ENCODE results near the gene PDE11A. TPM values are rescaled to one million over a fixed set of nuclear protein-coding genes. Genes with fewer than 3 reads are reported as not detected.

Gene PDE11A
- total RNA-seq = under 0.01 TPM

DNA sequence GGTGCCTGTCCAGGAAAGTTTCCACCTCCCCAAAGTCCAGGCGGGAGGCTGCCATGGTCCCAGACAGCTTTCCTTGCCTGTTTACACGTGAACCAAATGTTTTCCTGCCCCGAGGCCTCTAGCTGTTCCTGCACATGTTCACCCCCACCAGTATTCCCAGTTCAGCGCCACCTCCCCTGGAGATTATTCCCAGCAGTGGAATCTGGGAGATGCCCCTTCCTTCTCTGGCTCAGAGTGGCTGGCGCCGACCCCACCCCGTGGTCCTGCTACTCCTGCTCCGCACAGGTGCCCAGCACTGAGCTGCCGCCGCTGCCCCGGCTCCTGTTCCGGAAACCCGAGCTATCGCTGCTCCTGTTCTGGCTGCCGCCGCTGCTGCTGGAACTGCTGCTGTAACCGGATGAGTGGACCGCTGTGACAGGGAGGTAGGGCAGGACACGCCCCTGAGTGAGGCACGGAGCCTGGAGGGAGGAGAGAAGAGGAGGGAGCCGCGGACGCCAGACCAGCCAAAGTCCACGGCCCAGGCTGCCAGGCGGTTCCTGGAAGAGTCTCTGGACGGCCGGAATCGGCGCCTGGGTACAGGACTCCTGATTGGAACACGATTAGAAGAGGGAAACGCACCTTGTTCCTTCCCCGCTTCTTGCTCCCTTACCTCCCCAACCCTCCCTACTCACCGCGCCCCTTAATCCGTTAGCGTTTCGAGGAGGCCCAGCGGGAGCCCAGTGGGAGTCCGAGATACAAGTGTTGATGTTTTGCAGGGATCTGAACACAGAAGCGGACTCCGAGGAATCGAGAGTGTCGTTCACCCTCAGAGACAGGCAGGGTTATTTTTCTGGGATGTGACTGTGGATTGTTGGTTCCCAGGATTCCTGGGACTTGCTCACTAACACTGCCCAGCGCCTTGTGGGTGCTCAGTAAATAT is at the start of gene PDE11A:
PDE11A (minus strand) TSS at position 395 of the 919 bp plus-strand sequence; CDS start at position 55, 340 bp downstream.
- Histone ChIP-seq H3K9me3 (ENCODE audit: low read depth, low read length) (no peaks in the 10 kb centered on the region), H3K27me3 (ENCODE audit: insufficient read depth, low read length) (peaks cover 32% of the 10 kb centered on the region), H3K4me1 (ENCODE audit: insufficient read depth, low read length) (peaks cover 11% of the 10 kb centered on the region), H3K4me3 (ENCODE audit: low read length) (no peak within 1 kb of the TSS)

DNA sequence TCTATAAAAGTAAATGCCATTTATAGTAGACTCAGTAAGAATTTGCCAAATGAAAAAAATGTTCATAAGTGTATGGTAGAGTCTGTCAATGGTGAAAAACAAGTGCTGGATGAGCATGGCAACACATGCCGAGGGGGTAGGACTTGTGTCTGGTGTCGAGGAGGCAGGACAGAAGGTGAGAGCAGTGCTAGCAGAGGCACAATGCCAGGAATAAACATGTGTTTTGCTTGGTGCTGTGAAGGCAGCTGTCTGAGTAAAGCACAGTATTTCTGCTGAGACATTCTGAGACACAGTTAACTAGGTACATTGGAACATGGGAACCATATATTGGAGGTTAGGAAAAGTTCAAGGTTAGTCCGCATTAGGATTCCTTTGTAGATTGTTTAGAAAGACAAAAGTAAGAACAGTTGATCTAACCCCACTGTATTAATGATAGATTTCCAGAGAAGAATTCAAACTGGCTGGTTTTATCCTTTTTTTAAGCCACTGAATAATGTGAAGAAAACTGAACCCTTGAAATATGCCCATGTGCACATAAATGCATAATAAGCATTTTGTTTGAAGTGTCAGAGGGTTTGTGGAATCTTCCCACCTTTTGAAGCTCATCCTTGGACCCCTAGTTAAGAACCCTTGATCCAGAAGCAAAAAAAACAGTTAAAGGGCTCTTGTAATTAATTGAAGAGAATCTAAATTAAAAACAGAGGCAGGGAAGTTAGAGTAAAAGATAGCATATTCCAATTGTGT is 46.8 kb upstream of the PDE11A start:
- H3K4me1 ChIP-seq (ENCODE audit: insufficient read depth, low read length) = no peaks in the 10 kb centered on the region
- H3K27me3 ChIP-seq (ENCODE audit: insufficient read depth, low read length) = no peaks in the 10 kb centered on the region
- H3K4me3 ChIP-seq (ENCODE audit: low read length) = no peak overlapping the region
- no peaks in the 10 kb centered on the region for H3K9me3 ChIP-seq (ENCODE audit: low read depth, low read length)

DNA sequence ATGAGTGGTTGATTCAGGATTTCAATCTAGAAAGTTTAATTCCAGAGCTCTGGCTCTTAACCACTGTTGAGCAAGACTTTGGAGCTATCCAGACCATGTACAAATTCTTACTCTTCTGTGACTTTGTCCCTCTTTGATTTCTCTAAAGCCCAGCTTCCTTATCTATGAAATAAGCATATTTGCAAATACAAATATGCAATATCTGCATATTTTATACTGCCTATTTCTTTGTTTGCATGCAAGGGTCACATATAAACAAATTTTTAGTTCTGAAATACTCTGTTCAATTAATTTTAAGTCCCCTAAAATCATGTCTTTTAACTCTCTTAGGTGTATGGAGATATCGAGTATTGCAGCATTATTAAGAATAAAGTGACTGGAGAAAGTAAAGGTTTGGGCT is 45.1 kb upstream of the PDE11A start:
- Histone ChIP-seq H3K4me3 (ENCODE audit: low read length) (no peak overlapping the region), H3K9me3 (ENCODE audit: low read depth, low read length) (no peaks in the 10 kb centered on the region), H3K4me1 (ENCODE audit: insufficient read depth, low read length) (peaks cover 9% of the 10 kb centered on the region), H3K27me3 (ENCODE audit: insufficient read depth, low read length) (no peaks in the 10 kb centered on the region)

DNA sequence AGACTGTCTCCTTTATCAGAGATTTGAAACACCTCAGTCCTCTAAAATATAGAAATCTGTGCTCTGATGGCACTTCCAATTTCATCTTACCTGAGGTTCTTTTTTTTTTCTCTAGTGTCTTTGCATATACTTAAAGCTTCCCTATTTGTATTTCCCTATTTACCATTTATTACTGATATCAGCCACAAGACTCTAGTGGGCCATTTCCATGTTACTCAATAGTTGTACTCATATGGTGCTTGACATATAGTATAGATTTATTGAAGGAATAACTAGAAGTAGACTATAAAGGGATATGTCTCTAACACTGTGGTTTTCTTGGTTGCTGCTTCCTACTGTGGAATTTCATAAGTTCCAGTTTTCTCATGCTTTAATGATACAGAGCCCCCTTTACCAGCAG is 42.7 kb upstream of the PDE11A start:
- H3K4me3 ChIP-seq (ENCODE audit: low read length) = no peak overlapping the region
- H3K27me3 ChIP-seq (ENCODE audit: insufficient read depth, low read length) = no peaks in the 10 kb centered on the region
- H3K4me1 ChIP-seq (ENCODE audit: insufficient read depth, low read length) = peaks cover 14% of the 10 kb centered on the region
- no peaks in the 10 kb centered on the region for H3K9me3 ChIP-seq (ENCODE audit: low read depth, low read length)

DNA sequence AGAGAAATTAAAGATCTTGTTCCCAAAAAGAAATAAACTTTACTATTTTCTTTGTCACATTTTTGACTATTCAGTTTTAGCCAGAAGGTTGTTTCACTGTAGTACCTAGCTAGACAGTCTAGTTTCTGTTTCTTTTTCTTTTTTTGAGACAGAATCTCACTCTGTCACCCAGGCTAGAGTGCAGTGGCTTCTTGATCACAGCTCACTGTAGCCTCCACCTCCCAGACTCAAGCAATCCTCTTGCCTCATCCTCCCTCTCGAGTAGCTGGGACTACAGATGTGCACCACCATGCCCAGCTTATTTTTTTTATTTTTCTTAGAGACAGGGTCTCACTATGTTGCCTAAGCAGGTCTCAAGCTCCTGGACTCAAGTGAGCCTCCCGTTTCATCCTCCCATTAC is 41.9 kb upstream of the PDE11A start:
- Histone ChIP-seq H3K27me3 (ENCODE audit: insufficient read depth, low read length) (no peaks in the 10 kb centered on the region), H3K9me3 (ENCODE audit: low read depth, low read length) (no peaks in the 10 kb centered on the region), H3K4me1 (ENCODE audit: insufficient read depth, low read length) (peaks cover 14% of the 10 kb centered on the region), H3K4me3 (ENCODE audit: low read length) (no peak overlapping the region)

DNA sequence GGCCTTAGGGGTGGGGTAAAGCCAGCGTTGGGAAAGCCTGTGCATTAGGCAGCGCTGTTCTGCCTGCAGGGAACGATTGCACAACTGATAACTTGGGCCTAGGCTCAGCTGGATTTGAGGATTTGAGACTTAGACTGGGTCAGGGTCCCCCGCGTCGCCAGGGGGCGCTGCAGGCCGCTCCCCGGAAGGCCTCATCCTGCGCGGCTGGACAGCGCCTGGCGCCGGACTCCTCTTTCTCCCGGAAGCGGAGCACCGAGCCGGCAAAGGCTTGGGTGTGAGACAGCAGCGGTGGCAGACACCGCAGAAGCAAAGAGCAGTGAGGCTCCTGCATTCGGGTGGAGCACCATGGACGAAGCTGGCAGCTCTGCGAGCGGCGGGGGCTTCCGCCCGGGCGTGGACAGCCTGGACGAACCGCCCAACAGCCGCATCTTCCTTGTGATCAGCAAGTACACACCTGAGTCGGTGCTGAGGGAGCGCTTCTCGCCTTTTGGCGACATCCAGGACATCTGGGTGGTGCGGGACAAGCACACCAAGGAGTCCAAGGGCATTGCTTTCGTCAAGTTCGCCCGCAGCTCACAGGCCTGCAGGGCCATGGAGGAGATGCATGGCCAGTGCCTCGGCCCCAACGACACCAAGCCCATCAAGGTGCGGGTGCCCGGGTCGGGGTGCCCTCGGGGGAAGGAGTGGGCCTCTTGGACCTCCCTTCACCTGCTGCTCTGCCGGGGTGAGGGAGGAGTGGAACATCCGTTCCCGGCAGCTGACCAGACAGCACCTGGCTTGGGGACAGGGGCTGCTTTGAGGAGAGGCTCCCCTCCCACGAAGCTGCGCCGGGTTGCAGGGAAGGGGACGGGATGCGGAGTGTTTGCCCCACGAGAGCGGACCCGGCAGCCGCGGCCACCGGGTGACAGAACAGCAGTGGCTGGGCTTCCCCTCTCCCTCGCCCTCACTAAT is 39.9 kb upstream of the PDE11A start, which contains the start of gene RBM45:
RBM45 (plus strand) TSS at position 236 of the 951 bp plus-strand sequence; CDS start at position 346, 110 bp downstream.
- H3K4me3 ChIP-seq (ENCODE audit: low read length) = peak within 1 kb of the TSS; percentile 76
- H3K27me3 ChIP-seq (ENCODE audit: insufficient read depth, low read length) = no peaks in the 10 kb centered on the region
- peaks cover 14% of the 10 kb centered on the region for H3K4me1 ChIP-seq (ENCODE audit: insufficient read depth, low read length)
- H3K9me3 ChIP-seq (ENCODE audit: low read depth, low read length) = no peaks in the 10 kb centered on the region

DNA sequence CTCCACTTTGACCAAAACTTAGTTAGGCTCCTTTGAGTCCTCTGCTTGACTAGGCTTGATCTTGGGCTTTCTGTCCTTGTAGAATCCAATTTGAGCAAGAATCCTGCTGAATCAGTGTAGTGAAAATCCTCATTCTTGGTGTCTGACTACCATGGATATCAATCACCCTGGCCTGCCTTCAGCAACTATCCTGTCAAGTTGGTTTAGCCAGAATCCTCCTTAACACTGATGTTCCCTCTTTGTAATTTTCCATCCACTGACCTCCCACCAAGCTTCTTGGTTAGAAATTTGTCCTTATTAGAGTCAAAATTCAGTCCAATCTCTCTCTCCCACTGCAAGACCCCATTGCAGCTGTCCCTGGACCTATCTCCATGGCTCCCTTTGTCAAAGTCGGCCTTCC is 39.2 kb upstream of the PDE11A start:
- Histone ChIP-seq H3K27me3 (ENCODE audit: insufficient read depth, low read length) (no peaks in the 10 kb centered on the region), H3K9me3 (ENCODE audit: low read depth, low read length) (no peaks in the 10 kb centered on the region), H3K4me3 (ENCODE audit: low read length) (peak overlapping the region; percentile 76), H3K4me1 (ENCODE audit: insufficient read depth, low read length) (peaks cover 14% of the 10 kb centered on the region)

DNA sequence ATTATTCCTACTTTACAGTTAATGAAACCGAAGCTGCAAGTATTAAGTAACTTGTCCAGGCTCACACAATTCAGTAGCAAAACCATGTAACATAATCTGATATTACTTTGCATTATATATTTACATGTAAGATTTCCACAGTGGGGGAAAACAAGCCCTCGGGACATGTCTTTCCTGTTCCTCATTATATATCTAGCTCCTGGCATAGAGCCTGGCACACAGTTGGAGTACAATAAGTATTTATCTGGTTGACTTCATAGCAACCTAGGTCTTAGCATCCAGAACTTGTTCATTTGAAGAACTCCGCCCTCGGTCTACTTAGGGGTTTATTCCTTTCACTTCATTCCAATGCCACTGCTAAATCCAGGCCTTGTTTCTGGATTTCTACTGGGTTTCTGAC is 38.1 kb upstream of the PDE11A start:
- peaks cover 14% of the 10 kb centered on the region for H3K4me1 ChIP-seq (ENCODE audit: insufficient read depth, low read length)
- no peaks in the 10 kb centered on the region for H3K27me3 ChIP-seq (ENCODE audit: insufficient read depth, low read length)

DNA sequence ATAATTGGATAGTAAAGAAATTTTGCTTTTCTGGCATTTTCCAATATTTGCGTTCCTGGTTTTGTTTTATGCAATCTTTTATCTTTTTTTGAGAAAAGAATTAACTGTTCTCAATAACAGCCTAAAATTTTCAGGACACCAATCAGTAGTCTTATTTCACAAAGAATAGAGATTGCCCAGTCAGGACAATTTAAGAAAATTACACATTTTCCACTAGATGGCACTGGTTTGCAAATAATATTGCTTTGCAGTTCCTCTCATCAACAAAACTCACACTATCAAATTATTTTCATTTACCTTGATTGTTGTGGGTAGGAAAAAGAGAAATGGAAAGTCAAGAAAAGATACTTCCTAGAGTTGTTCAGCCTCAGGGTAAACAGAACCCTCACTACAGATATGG is 37.2 kb upstream of the PDE11A start:
- Histone ChIP-seq H3K4me1 (ENCODE audit: insufficient read depth, low read length) (peaks cover 14% of the 10 kb centered on the region), H3K27me3 (ENCODE audit: insufficient read depth, low read length) (no peaks in the 10 kb centered on the region), H3K9me3 (ENCODE audit: low read depth, low read length) (no peaks in the 10 kb centered on the region), H3K4me3 (ENCODE audit: low read length) (no peak overlapping the region)

More for the DNA sequence above, 38.1 kb upstream of the PDE11A start:
- Histone ChIP-seq H3K9me3 (ENCODE audit: low read depth, low read length) (no peaks in the 10 kb centered on the region), H3K4me3 (ENCODE audit: low read length) (no peak overlapping the region)

DNA sequence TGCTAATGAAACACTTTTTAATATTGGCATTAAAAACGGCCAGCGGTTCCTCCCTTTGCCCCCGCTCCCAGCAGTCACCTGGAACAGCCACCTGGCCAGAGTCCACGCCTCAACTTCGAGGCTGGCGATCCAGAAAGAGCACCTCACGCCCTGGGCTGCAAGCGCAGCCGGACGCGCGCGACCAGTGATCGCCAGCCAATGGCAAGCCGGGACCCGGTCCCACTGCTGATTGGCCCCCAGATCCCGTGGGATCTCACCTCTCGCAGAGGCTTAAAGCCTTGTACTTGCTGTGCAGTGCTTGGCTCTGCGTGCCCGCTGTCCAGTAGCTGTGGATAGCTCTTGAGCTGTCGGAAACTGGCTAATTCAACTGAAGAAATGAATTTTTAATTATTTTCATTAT is 35.6 kb upstream of the PDE11A start:
- no peaks in the 10 kb centered on the region for H3K9me3 ChIP-seq (ENCODE audit: low read depth, low read length)
- H3K4me3 ChIP-seq (ENCODE audit: low read length) = no peak overlapping the region
- no peaks in the 10 kb centered on the region for H3K27me3 ChIP-seq (ENCODE audit: insufficient read depth, low read length)
- peaks cover 10% of the 10 kb centered on the region for H3K4me1 ChIP-seq (ENCODE audit: insufficient read depth, low read length)

DNA sequence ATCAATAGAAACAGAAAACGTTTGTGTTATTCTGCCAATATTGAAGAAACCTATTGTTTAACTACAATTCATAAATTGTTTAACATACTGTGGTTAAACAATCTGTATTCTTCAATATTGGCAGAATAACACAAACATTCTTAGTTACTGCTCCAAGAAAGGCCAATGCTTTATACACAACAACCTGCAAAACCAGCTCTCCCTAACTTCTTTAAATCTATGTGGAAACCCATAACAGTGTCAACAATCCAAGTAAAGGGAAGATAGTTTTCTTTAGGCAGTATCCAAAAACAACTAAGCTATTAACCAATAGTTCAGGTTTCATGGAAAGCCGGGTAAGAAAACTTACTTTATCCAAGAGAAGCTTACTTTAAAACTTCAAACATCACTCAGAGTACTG is 33.5 kb upstream of the PDE11A start:
- no peaks in the 10 kb centered on the region for H3K9me3 ChIP-seq (ENCODE audit: low read depth, low read length)
- no peaks in the 10 kb centered on the region for H3K27me3 ChIP-seq (ENCODE audit: insufficient read depth, low read length)
- no peak overlapping the region for H3K4me3 ChIP-seq (ENCODE audit: low read length)
- no peaks in the 10 kb centered on the region for H3K4me1 ChIP-seq (ENCODE audit: insufficient read depth, low read length)

DNA sequence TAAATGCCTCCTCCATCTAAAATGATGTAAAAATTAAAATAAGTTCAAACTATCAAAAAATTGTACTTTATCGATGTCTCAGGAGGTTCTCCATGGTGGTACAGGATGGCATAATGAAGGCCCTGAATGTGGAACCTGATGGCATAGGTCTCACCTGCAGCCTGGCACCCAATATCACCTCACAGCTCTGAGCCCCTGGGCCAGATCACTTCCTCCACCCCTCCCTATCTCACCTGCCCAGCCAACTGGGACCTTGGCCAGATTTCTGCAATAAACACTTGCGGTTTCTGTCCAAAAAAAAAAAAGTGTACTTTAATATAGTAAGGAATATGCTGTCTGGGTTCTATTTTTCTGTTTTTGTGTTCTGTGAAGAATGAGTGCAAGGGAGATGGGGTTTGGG is 33.0 kb upstream of the PDE11A start:
- no peak overlapping the region for H3K4me3 ChIP-seq (ENCODE audit: low read length)
- H3K9me3 ChIP-seq (ENCODE audit: low read depth, low read length) = no peaks in the 10 kb centered on the region
- H3K27me3 ChIP-seq (ENCODE audit: insufficient read depth, low read length) = no peaks in the 10 kb centered on the region
- no peaks in the 10 kb centered on the region for H3K4me1 ChIP-seq (ENCODE audit: insufficient read depth, low read length)

DNA sequence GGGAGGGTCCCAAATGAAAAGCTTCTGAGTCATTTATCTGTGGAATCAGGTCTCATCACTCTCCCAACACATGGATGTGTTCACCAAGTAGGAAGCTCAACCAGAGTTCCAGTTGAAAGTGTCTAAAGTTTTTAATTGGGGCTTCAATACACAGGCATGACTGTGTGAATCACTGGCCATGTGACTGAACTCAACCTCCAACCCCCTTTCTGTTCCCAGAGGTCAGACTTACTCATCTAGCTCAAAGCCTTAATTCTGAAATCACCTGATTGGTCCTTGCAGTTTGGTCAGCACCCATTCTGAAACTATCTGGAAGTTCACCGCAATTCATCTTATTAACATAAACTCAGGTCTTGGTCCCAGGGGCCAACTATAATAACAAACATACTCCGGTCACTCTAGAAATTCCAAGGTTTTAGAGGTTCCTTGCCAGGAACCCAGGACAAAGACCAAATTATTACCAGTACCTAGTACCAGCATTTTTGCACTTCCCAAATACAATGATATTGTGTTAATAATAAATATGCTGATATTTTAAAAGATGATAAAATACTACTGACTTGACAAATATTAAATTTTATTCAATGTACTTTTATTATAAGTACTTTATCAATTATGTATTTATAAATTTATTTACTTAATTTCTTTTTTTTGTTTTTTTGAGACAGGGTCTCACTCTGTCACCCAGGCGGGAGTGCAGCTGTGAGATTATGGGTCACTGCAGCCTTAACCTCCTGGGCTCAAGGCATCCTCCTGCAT is 28.9 kb upstream of the PDE11A start:
- Histone ChIP-seq H3K4me3 (ENCODE audit: low read length) (no peak overlapping the region), H3K4me1 (ENCODE audit: insufficient read depth, low read length) (no peaks in the 10 kb centered on the region), H3K27me3 (ENCODE audit: insufficient read depth, low read length) (no peaks in the 10 kb centered on the region), H3K9me3 (ENCODE audit: low read depth, low read length) (no peaks in the 10 kb centered on the region)

DNA sequence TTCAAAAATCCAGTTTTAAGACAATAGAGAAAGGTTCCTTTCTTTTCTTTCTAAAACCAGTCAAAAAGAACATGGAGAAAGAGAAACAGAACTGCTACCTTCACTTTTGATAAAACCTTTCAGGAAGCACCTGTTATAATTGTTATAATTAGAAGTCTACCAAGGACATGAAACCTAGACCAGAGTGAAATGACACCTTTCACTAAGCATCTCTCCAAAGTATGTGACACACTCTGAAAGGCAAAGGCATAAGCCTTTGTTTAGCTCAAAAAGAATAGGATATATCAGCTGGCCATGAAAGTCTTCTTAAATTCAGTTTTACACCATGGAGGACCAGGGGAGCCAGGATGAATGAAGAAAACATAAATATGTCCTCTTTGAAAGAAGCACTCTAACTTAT is 20.9 kb upstream of the PDE11A start:
- H3K4me1 ChIP-seq (ENCODE audit: insufficient read depth, low read length) = no peaks in the 10 kb centered on the region
- H3K9me3 ChIP-seq (ENCODE audit: low read depth, low read length) = no peaks in the 10 kb centered on the region
- H3K27me3 ChIP-seq (ENCODE audit: insufficient read depth, low read length) = no peaks in the 10 kb centered on the region
- H3K4me3 ChIP-seq (ENCODE audit: low read length) = no peak overlapping the region
